Caco-2 (cell line): Measurements from ENCODE around the gene RCAN1. TPM values are rescaled to one million over a fixed set of nuclear protein-coding genes. Genes with fewer than 3 reads are reported as not detected.
"Not testable (repeated sequence)": the region's sequence is repeated elsewhere in the genome, so short reads cannot be mapped to it uniquely, and the experiment has no call there.

Experiments used
- BruUV-seq: library from RNA; stranded (reverse); fragments of 400-500 nt; replicated peaks from 2 replicates; lab custom pipeline; 2021; lab: Mats Ljungman, UMichigan
- CTCF ChIA-PET: fragments of 300-600 bp; sonication (Branson Sonifier 250); formaldehyde crosslinking; loops from one replicate; lab custom pipeline; 2022; ENCODE audit warnings: antibody characterized with exemption; lab: Charles Lee
- POLR2A ChIA-PET: fragments of 300-600 bp; sonication (Branson Sonifier 250); formaldehyde crosslinking; loops from one replicate; lab custom pipeline; 2022; ENCODE audit warnings: antibody characterized with exemption; lab: Charles Lee
- DNase-seq, 2 experiments: peaks; one replicate each; pipeline versions ENCODE4 v3.0.0 to v3.0.0-alpha.2; 2020 to 2022
- H3K27me3 ChIP-seq: replicated peaks from 2 replicates; pipeline ENCODE4 v1.6.0; 2011; ENCODE audit warnings: low read length; ENCODE audit not compliant: control insufficient read depth, insufficient read depth
- H3K36me3 ChIP-seq: 2 replicates; pipeline ENCODE4 v1.5.1; 2011; ENCODE audit warnings: low read length; ENCODE audit not compliant: control insufficient read depth, insufficient read depth
- H3K4me1 ChIP-seq: fragments of 250-450 bp; sonication (Bioruptor Pico); 2 replicates; pipeline ENCODE4 v1.5.1; 2020; ENCODE audit warnings: mild to moderate bottlenecking
- H3K4me3 ChIP-seq: 2 replicates; pipeline ENCODE4 v1.5.1; 2011; ENCODE audit warnings: low read depth, mild to moderate bottlenecking, control low read depth, low read length
- H3K9me3 ChIP-seq: fragments of 250-450 bp; sonication (Bioruptor Pico); 2 replicates; pipeline ENCODE4 v1.5.1; 2020; ENCODE audit warnings: mild to moderate bottlenecking, moderate library complexity
- H3K27ac Mint-ChIP-seq: one replicate; pipeline ENCODE4 v1.8.0; 2022; ENCODE audit warnings: mixed read lengths; ENCODE audit not compliant: unreplicated experiment
- H3K27me3 Mint-ChIP-seq: one replicate; pipeline ENCODE4 v1.8.0; 2022; ENCODE audit warnings: mixed read lengths; ENCODE audit not compliant: insufficient read depth, unreplicated experiment
- H3K36me3 Mint-ChIP-seq: one replicate; pipeline ENCODE4 v1.8.0; 2022; ENCODE audit warnings: mild to moderate bottlenecking, mixed read lengths; ENCODE audit not compliant: insufficient read depth, unreplicated experiment
- H3K4me1 Mint-ChIP-seq: one replicate; pipeline ENCODE4 v1.8.0; 2022; ENCODE audit warnings: low read depth, mixed read lengths; ENCODE audit not compliant: unreplicated experiment
- H3K4me3 Mint-ChIP-seq: one replicate; pipeline ENCODE4 v1.8.0; 2022; ENCODE audit warnings: mild to moderate bottlenecking, moderate library complexity, mixed read lengths; ENCODE audit not compliant: unreplicated experiment
- H3K9me3 Mint-ChIP-seq: one replicate; pipeline ENCODE4 v1.8.0; 2022; ENCODE audit warnings: mixed read lengths; ENCODE audit not compliant: unreplicated experiment
- CTCF ChIP-seq, 2 experiments: fragments of 200-600 bp in 1 of 2; IDR thresholded peaks; 1 replicate in 1 of 2; 2 replicates in 1 of 2; pipeline versions ENCODE4 v1.5.1 to v1.8.0; 2011 to 2022; ENCODE audit warnings: antibody characterized with exemption in 1 of 2, control low read depth in 1 of 2, inconsistent platforms in 1 of 2, low read depth in 1 of 2, low read length in 1 of 2, mild to moderate bottlenecking in 1 of 2, moderate library complexity in 1 of 2; ENCODE audit not compliant: insufficient read depth in 1 of 2, severe bottlenecking in 1 of 2, unreplicated experiment in 1 of 2
- intact Hi-C: fragments of 100-400 bp; cut with micrococcal nuclease; formaldehyde crosslinking; loops from one replicate; pipeline ENCODE4 v1.10.0; 2022; ENCODE audit not compliant: unreplicated experiment
- total RNA-seq: library from RNA; stranded (reverse); gene quantifications from 2 replicates; pipeline ENCODE4 v1.2.3, GENCODE V29; 2022

Gene RCAN1
- total RNA-seq, 1 experiment from 2014 or later = 29.4 TPM

GRCh38 chr21:34606051-34606450 is 8.9 kb downstream of the RCAN1 start:
- CTCF ChIA-PET = no interaction called here
- BruUV-seq = no TSS peak
- no peaks in the 10 kb centered on the region for H3K27me3 Mint-ChIP-seq

GRCh38 chr21:34604956-34605355 is 10.0 kb downstream of the RCAN1 start:
- H3K4me1 ChIP-seq, H3K36me3 ChIP-seq, POLR2A ChIA-PET, H3K36me3 Mint-ChIP-seq, H3K4me3 Mint-ChIP-seq, H3K27me3 ChIP-seq, BruUV-seq, CTCF ChIA-PET, H3K4me3 ChIP-seq, DNase-seq, H3K4me1 Mint-ChIP-seq, H3K27ac Mint-ChIP-seq, H3K27me3 Mint-ChIP-seq, H3K9me3 ChIP-seq, H3K9me3 Mint-ChIP-seq: not testable (repeated sequence)
- intact Hi-C loops = loop anchor here (5.0 kb wide), 1 partner anchor 78 kb away; no protein-coding TSS in a partner anchor

More at GRCh38 chr21:34606051-34606450, 8.9 kb downstream of the RCAN1 start:
- H3K27ac Mint-ChIP-seq = no peak overlapping the region
- Histone ChIP-seq H3K36me3 (no peaks in the 10 kb centered on the region), H3K9me3 (no peaks in the 10 kb centered on the region), H3K27me3 (no peaks in the 10 kb centered on the region), H3K4me3 (no peak overlapping the region), H3K4me1 (no peaks in the 10 kb centered on the region)
- H3K4me1 Mint-ChIP-seq = no peaks in the 10 kb centered on the region
- no peak overlapping the region for H3K4me3 Mint-ChIP-seq
- intact Hi-C loops = no loop called here
- POLR2A ChIA-PET = no interaction called here
- no peak for TF ChIP-seq CTCF (IDR thresholded peaks at IDR 0.05; ENCODE audit: insufficient read depth in 1 of 2, low read depth in 1 of 2, low read length in 1 of 2, severe bottlenecking in 1 of 2, unreplicated experiment in 1 of 2)
- DNase-seq = no peak
- H3K9me3 Mint-ChIP-seq = no peaks in the 10 kb centered on the region
- H3K36me3 Mint-ChIP-seq = no peaks in the 10 kb centered on the region

- no TSS peak for BruUV-seq
- intact Hi-C loops = loop anchor here (5.0 kb wide), 1 partner anchor 77 kb away; no protein-coding TSS in a partner anchor
- H3K36me3 ChIP-seq = no peaks in the 10 kb centered on the region
- ChIA-PET CTCF (no interaction called here), POLR2A (no interaction called here)
- H3K36me3 Mint-ChIP-seq = no peaks in the 10 kb centered on the region
- H3K4me3 Mint-ChIP-seq = no peak overlapping the region
- no peaks in the 10 kb centered on the region; the same call in 1 of the 2 replicates for H3K27me3 ChIP-seq
- no peak for DNase-seq
- H3K9me3 ChIP-seq = no peaks in the 10 kb centered on the region
- TF ChIP-seq CTCF (IDR thresholded peaks at IDR 0.05; ENCODE audit: insufficient read depth in 1 of 2, low read depth in 1 of 2, low read length in 1 of 2, severe bottlenecking in 1 of 2, unreplicated experiment in 1 of 2) = no peak
- no peak overlapping the region for H3K4me3 ChIP-seq
- H3K4me1 ChIP-seq = no peaks in the 10 kb centered on the region
- no peak overlapping the region for H3K27ac Mint-ChIP-seq
- H3K4me1 Mint-ChIP-seq = no peaks in the 10 kb centered on the region
- H3K27me3 Mint-ChIP-seq = no peaks in the 10 kb centered on the region
- no peaks in the 10 kb centered on the region for H3K9me3 Mint-ChIP-seq
Measured at GRCh38 chr21:34604556-34604955, 10.4 kb downstream of the RCAN1 start.
